BE2C (cell line): Measurements from ENCODE around the gene SLC45A2. TPM values are rescaled to one million over a fixed set of nuclear protein-coding genes. Genes with fewer than 3 reads are reported as not detected.
"Not testable (repeated sequence)": the region's sequence is repeated elsewhere in the genome, so short reads cannot be mapped to it uniquely, and the experiment has no call there.

ENCODE experiments used
- DNase-seq: peaks from one replicate; pipeline ENCODE4 v3.0.0-alpha.2; 2020
- H3K27me3 ChIP-seq: fragments of 250-450 bp; sonication (Bioruptor Pico); 2 replicates; pipeline ENCODE4 v1.5.1; 2020; ENCODE audit warnings: mild to moderate bottlenecking
- H3K36me3 ChIP-seq: fragments of 250-450 bp; sonication (Bioruptor Pico); 2 replicates; pipeline ENCODE4 v1.5.1; 2020; ENCODE audit warnings: mild to moderate bottlenecking
- H3K4me1 ChIP-seq: fragments of 250-450 bp; sonication (Bioruptor Pico); 2 replicates; pipeline ENCODE4 v1.5.1; 2020
- H3K4me3 ChIP-seq: 2 replicates; pipeline ENCODE4 v1.5.1; 2011; ENCODE audit warnings: low read depth, low read length
- H3K9me3 ChIP-seq: fragments of 250-450 bp; sonication (Bioruptor Pico); 2 replicates; pipeline ENCODE4 v1.5.1; 2020
- CTCF ChIP-seq: IDR thresholded peaks from 2 replicates; pipeline ENCODE4 v1.5.1; 2012; ENCODE audit warnings: mild to moderate bottlenecking, low read depth, low read length
- polyA plus RNA-seq: library from polyadenylated mRNA; unstranded; fragments of >200 nt; gene quantifications from one replicate; pipeline ENCODE4 v1.2.1, GENCODE V29; 2012; ENCODE audit warnings: low read depth, missing spikeins; ENCODE audit not compliant: insufficient read length, insufficient read depth

SLC45A2 gene
- not detected for polyA plus RNA-seq

- Histone ChIP-seq H3K4me3 (no peak within 1 kb of the TSS), H3K4me1 (no peaks in the 10 kb centered on the region), H3K27me3 (no peaks in the 10 kb centered on the region), H3K9me3 (no peaks in the 10 kb centered on the region), H3K36me3 (no peaks in the 10 kb centered on the region)
- no peak for DNase-seq
- TF ChIP-seq CTCF: no peak
Measured at GRCh38 chr5:33984671-33985124, at the start of gene SLC45A2. Gene SLC45A2, minus strand, starts transcription at chr5:33984693. Its CDS starts 110 bp downstream, at chr5:33984583.

GRCh38 chr5:34031966-34032365 is 47.5 kb upstream of the SLC45A2 start:
- TF ChIP-seq CTCF: no peak
- Histone ChIP-seq H3K36me3 (no peaks in the 10 kb centered on the region), H3K9me3 (no peaks in the 10 kb centered on the region), H3K4me3 (no peak overlapping the region), H3K27me3 (no peaks in the 10 kb centered on the region), H3K4me1 (no peaks in the 10 kb centered on the region)
- DNase-seq: no peak

GRCh38 chr5:34031117-34031516 is 46.6 kb upstream of the SLC45A2 start:
- Histone ChIP-seq H3K9me3 (no peaks in the 10 kb centered on the region), H3K4me1 (no peaks in the 10 kb centered on the region), H3K4me3 (no peak overlapping the region), H3K27me3 (no peaks in the 10 kb centered on the region), H3K36me3 (no peaks in the 10 kb centered on the region)
- TF ChIP-seq CTCF: no peak
- no peak for DNase-seq

GRCh38 chr5:34030585-34030984 is 46.1 kb upstream of the SLC45A2 start:
- not testable (repeated sequence) for H3K4me1 ChIP-seq, H3K36me3 ChIP-seq, H3K27me3 ChIP-seq, H3K4me3 ChIP-seq, DNase-seq, H3K9me3 ChIP-seq

- no peak for TF ChIP-seq CTCF
- no peaks in the 10 kb centered on the region for H3K4me1 ChIP-seq
- no peaks in the 10 kb centered on the region for H3K27me3 ChIP-seq
- no peak overlapping the region for H3K4me3 ChIP-seq
- DNase-seq: no peak
- no peaks in the 10 kb centered on the region for H3K9me3 ChIP-seq
- H3K36me3 ChIP-seq: no peaks in the 10 kb centered on the region
Measured at GRCh38 chr5:34030048-34030447, 45.6 kb upstream of the SLC45A2 start.

- no peak overlapping the region for H3K4me3 ChIP-seq
- DNase-seq: no peak
- no peaks in the 10 kb centered on the region for H3K27me3 ChIP-seq
- no peaks in the 10 kb centered on the region for H3K36me3 ChIP-seq
- H3K9me3 ChIP-seq: no peaks in the 10 kb centered on the region
- no peaks in the 10 kb centered on the region for H3K4me1 ChIP-seq
- no peak for TF ChIP-seq CTCF
Measured at GRCh38 chr5:34028349-34028748, 43.9 kb upstream of the SLC45A2 start.
